Fibroblast of lung (primary cell): ENCODE measurements around the gene PNPLA8.

Source experiments
- CTCF ChIP-seq, 2 donors: IDR thresholded peaks in 1 of 2; conservative IDR thresholded peaks in 1 of 2; 1 replicate in 1 of 2; 2 replicates in 1 of 2; pipeline ENCODE4 v1.5.1; 2011 to 2012; ENCODE audit warnings: low read length in 2 of 2, control low read depth in 1 of 2, inconsistent platforms in 1 of 2, low read depth in 1 of 2, mild to moderate bottlenecking in 1 of 2
- EZH2 ChIP-seq: IDR thresholded peaks from 2 replicates; pipeline ENCODE4 v1.5.1; 2012; ENCODE audit warnings: low read length, control low read depth, mild to moderate bottlenecking; ENCODE audit errors: missing control alignments

- TF ChIP-seq CTCF (conservative IDR thresholded peaks at IDR 0.05 in 1 of 2, IDR thresholded peaks at IDR 0.05 in 1 of 2; ENCODE audit: low read depth in 1 of 2, low read length in 2 of 2) (no peak), EZH2 (no peak)
Measured at GRCh38 chr7:108528183-108528712, 2.3 kb upstream of the PNPLA8 start.
